ENCODE results near the gene DYRK2. TPM values are rescaled to one million over a fixed set of nuclear protein-coding genes. Genes with fewer than 3 reads are reported as not detected.
A peak's percentile ranks its signal among the peaks of the same experiment; 100 is the strongest.
"Not testable (repeated sequence)": the region's sequence is repeated elsewhere in the genome, so short reads cannot be mapped to it uniquely, and the experiment has no call there.

DYRK2 gene
- total RNA-seq, 1 experiment from 2014 or later: 14.8 TPM

GRCh38 chr12:67665679-67666078 lies 17.1 kb downstream of the DYRK2 start:
- DNase-seq (ENCODE audit: low spot score): no peak
- in situ Hi-C loops (cut with HindIII; ENCODE audit: low sequenced_read_pairs): no loop called here

- in situ Hi-C loops (cut with HindIII; ENCODE audit: low sequenced_read_pairs): no loop called here
- no peak for DNase-seq (ENCODE audit: low spot score)
Observed at GRCh38 chr12:67666605-67667004, 18.1 kb downstream of the DYRK2 start.

GRCh38 chr12:67667276-67668073 lies 18.9 kb downstream of the DYRK2 start:
- DNase-seq (ENCODE audit: low spot score): peak; percentile 16
- in situ Hi-C loops (cut with HindIII; ENCODE audit: low sequenced_read_pairs): no loop called here

GRCh38 chr12:67669217-67669933 lies 20.8 kb downstream of the DYRK2 start:
- no peak for DNase-seq (ENCODE audit: low spot score)
- in situ Hi-C loops (cut with HindIII; ENCODE audit: low sequenced_read_pairs): no loop called here

GRCh38 chr12:67669934-67670631 lies 21.5 kb downstream of the DYRK2 start:
- in situ Hi-C loops (cut with HindIII; ENCODE audit: low sequenced_read_pairs): no loop called here
- no peak for DNase-seq (ENCODE audit: low spot score)

GRCh38 chr12:67671419-67671818 lies 22.9 kb downstream of the DYRK2 start:
- DNase-seq (ENCODE audit: low spot score): no peak
- in situ Hi-C loops (cut with HindIII; ENCODE audit: low sequenced_read_pairs): no loop called here

GRCh38 chr12:67671892-67672291 lies 23.3 kb downstream of the DYRK2 start:
- DNase-seq (ENCODE audit: low spot score): peak; percentile 61
- in situ Hi-C loops (cut with HindIII; ENCODE audit: low sequenced_read_pairs): no loop called here

GRCh38 chr12:67672507-67672906 lies 24.0 kb downstream of the DYRK2 start:
- in situ Hi-C loops (cut with HindIII; ENCODE audit: low sequenced_read_pairs); DNase-seq (ENCODE audit: low spot score): not testable (repeated sequence)

GRCh38 chr12:67673509-67673908 lies 25.0 kb downstream of the DYRK2 start:
- in situ Hi-C loops (cut with HindIII; ENCODE audit: low sequenced_read_pairs); DNase-seq (ENCODE audit: low spot score): not testable (repeated sequence)

- no peak for DNase-seq (ENCODE audit: low spot score)
- in situ Hi-C loops (cut with HindIII; ENCODE audit: low sequenced_read_pairs): no loop called here
Observed at GRCh38 chr12:67674417-67674816, 25.9 kb downstream of the DYRK2 start.

- no peak for DNase-seq (ENCODE audit: low spot score)
- in situ Hi-C loops (cut with HindIII; ENCODE audit: low sequenced_read_pairs): no loop called here
Observed at GRCh38 chr12:67676624-67677023, 28.1 kb downstream of the DYRK2 start.

- in situ Hi-C loops (cut with HindIII; ENCODE audit: low sequenced_read_pairs): no loop called here
Observed at GRCh38 chr12:67677166-67677565, 28.6 kb downstream of the DYRK2 start.

GRCh38 chr12:67681105-67681778 lies 32.7 kb downstream of the DYRK2 start:
- in situ Hi-C loops (cut with HindIII; ENCODE audit: low sequenced_read_pairs): no loop called here
- no peak for DNase-seq (ENCODE audit: low spot score)

More at GRCh38 chr12:67677166-67677565, 28.6 kb downstream of the DYRK2 start:
- no peak for DNase-seq (ENCODE audit: low spot score)

GRCh38 chr12:67681941-67682620 lies 33.5 kb downstream of the DYRK2 start:
- no peak for DNase-seq (ENCODE audit: low spot score)
- in situ Hi-C loops (cut with HindIII; ENCODE audit: low sequenced_read_pairs): no loop called here

GRCh38 chr12:67689385-67689784 lies 40.8 kb downstream of the DYRK2 start:
- no peak for DNase-seq (ENCODE audit: low spot score)
- in situ Hi-C loops (cut with HindIII; ENCODE audit: low sequenced_read_pairs): no loop called here

GRCh38 chr12:67690656-67691055 lies 42.1 kb downstream of the DYRK2 start:
- in situ Hi-C loops (cut with HindIII; ENCODE audit: low sequenced_read_pairs): no loop called here
- DNase-seq (ENCODE audit: low spot score): no peak

GRCh38 chr12:67691220-67691619 lies 42.7 kb downstream of the DYRK2 start:
- in situ Hi-C loops (cut with HindIII; ENCODE audit: low sequenced_read_pairs): no loop called here
- DNase-seq (ENCODE audit: low spot score): no peak

- DNase-seq (ENCODE audit: low spot score): no peak
- in situ Hi-C loops (cut with HindIII; ENCODE audit: low sequenced_read_pairs): no loop called here
Observed at GRCh38 chr12:67692135-67692534, 43.6 kb downstream of the DYRK2 start.

GRCh38 chr12:67692966-67693365 lies 44.4 kb downstream of the DYRK2 start:
- no peak for DNase-seq (ENCODE audit: low spot score)
- in situ Hi-C loops (cut with HindIII; ENCODE audit: low sequenced_read_pairs): no loop called here
